HepG2 (cell line): ENCODE data around the gene ATXN7L3. TPM values are rescaled to one million over a fixed set of nuclear protein-coding genes. Genes with fewer than 3 reads are reported as not detected.
A peak's percentile ranks its signal among the peaks of the same experiment; 100 is the strongest.

ENCODE experiments used
- AFF4 ChIP-seq: sonication (generic); formaldehyde crosslinking; IDR thresholded peaks from 2 replicates; pipeline ENCODE4 v1.4.0; 2020; ENCODE audit warnings: missing genetic modification reagents
- ATF7 ChIP-seq, 2 experiments: fragments of 450-650 bp in 1 of 2; sonication (generic) in 1 of 2; formaldehyde crosslinking in 1 of 2; IDR thresholded peaks; 2 replicates each; pipeline versions ENCODE4 v1.4.0 to v1.6.1; 2016 to 2020; ENCODE audit warnings: antibody characterized with exemption in 1 of 2, mild to moderate bottlenecking in 1 of 2, missing genetic modification reagents in 1 of 2
- CREB1 ChIP-seq, 2 experiments: fragments of 450-650 bp in 1 of 2; IDR thresholded peaks; 2 replicates each; pipeline ENCODE4 v1.6.1; 2016 to 2017; ENCODE audit warnings: control low read depth in 1 of 2, mild to moderate bottlenecking in 1 of 2, missing compliant biosample characterization in 1 of 2, missing genetic modification characterization in 1 of 2
- EHMT2 ChIP-seq: fragments of 200-600 bp; sonication (generic); IDR thresholded peaks from 2 replicates; pipeline ENCODE4 v1.7.0; 2017; ENCODE audit warnings: antibody characterized with exemption, low read depth, low read length, borderline replicate concordance
- HMGA1 ChIP-seq: sonication (generic); formaldehyde crosslinking; conservative IDR thresholded peaks from 2 replicates; pipeline ENCODE4 v1.4.0; 2020; ENCODE audit warnings: missing genetic modification reagents
- MLLT10 ChIP-seq: sonication (generic); formaldehyde crosslinking; IDR thresholded peaks from 2 replicates; pipeline ENCODE4 v1.4.0; 2020; ENCODE audit warnings: missing genetic modification reagents
- NFYC ChIP-seq: IDR thresholded peaks from 2 replicates; pipeline ENCODE4 v1.6.1; 2016; ENCODE audit warnings: missing genetic modification reagents, missing compliant biosample characterization
- SRSF1 ChIP-seq: fragments of 200-400 bp; formaldehyde crosslinking; optimal IDR thresholded peaks from 2 replicates; pipeline ENCODE3; 2017; ENCODE audit warnings: mild to moderate bottlenecking, low read depth, low read length, moderate library complexity
- ZBTB20 ChIP-seq: sonication (generic); formaldehyde crosslinking; IDR thresholded peaks from 2 replicates; pipeline ENCODE4 v1.8.1; 2023; ENCODE audit warnings: missing genetic modification reagents, low read depth, mild to moderate bottlenecking, borderline replicate concordance
- ZBTB33 ChIP-seq: sonication (generic); formaldehyde crosslinking; IDR thresholded peaks from 2 replicates; pipeline ENCODE4 v1.4.0; 2020; ENCODE audit warnings: missing genetic modification reagents
- ZNF382 ChIP-seq: sonication (generic); formaldehyde crosslinking; IDR thresholded peaks from 2 replicates; pipeline ENCODE4 v1.5.0; 2020; ENCODE audit warnings: missing genetic modification reagents, mild to moderate bottlenecking, borderline replicate concordance
- ZNF572 ChIP-seq: sonication (generic); formaldehyde crosslinking; IDR thresholded peaks from 2 replicates; pipeline ENCODE4 v1.5.1; 2020; ENCODE audit warnings: mild to moderate bottlenecking, missing genetic modification reagents
- ZNF790 ChIP-seq: sonication (generic); formaldehyde crosslinking; IDR thresholded peaks from 2 replicates; pipeline ENCODE4 v1.8.0; 2022; ENCODE audit warnings: missing genetic modification reagents, mild to moderate bottlenecking, borderline replicate concordance
- ZSCAN25 ChIP-seq: sonication (generic); formaldehyde crosslinking; IDR thresholded peaks from 2 replicates; pipeline ENCODE4 v1.8.0; 2022; ENCODE audit warnings: mild to moderate bottlenecking, missing genetic modification reagents
- ZSCAN29 ChIP-seq: sonication (generic); formaldehyde crosslinking; conservative IDR thresholded peaks from 2 replicates; pipeline ENCODE4 v1.4.0; 2020; ENCODE audit warnings: mild to moderate bottlenecking, missing genetic modification reagents
- polyA plus RNA-seq, 8 experiments: library from polyadenylated mRNA; depleted of rRNA in 3 of 8; stranded (reverse) in 7 of 8; unstranded in 1 of 8; fragments of >200 nt; fragmentation: Illumina TruSeq in 4 of 8; extraction: Trizol in 4 of 8; gene quantifications; 2 replicates each; pipeline versions ENCODE4 v1.2.1 to v1.2.3, GENCODE V29; 2011 to 2016; ENCODE audit warnings: low read depth in 4 of 8, missing spikeins in 1 of 8, mixed read lengths in 1 of 8; ENCODE audit not compliant: insufficient read depth in 1 of 8
- total RNA-seq, 5 experiments: library from RNA; depleted of rRNA; stranded (reverse); fragments of >200 nt; fragmentation: Illumina TruSeq; extraction: Trizol; gene quantifications; 2 replicates each; pipeline ENCODE4 v1.2.3, GENCODE V29; 2016; ENCODE audit warnings: low read depth in 1 of 5
- TF ChIP-seq, protein P1 (sequence below): IDR thresholded peaks from 2 replicates; pipeline ENCODE4 v1.6.1; 2016; ENCODE audit warnings: low read depth, borderline replicate concordance
- TF ChIP-seq, protein P2 (sequence below): sonication (generic); formaldehyde crosslinking; IDR thresholded peaks from 2 replicates; pipeline ENCODE4 v1.5.1; 2020; ENCODE audit warnings: mild to moderate bottlenecking, missing genetic modification reagents, moderate library complexity
- TF ChIP-seq, protein P3 (sequence below): sonication (generic); formaldehyde crosslinking; IDR thresholded peaks from 2 replicates; pipeline ENCODE4 v1.4.0; 2020; ENCODE audit warnings: missing genetic modification reagents, mild to moderate bottlenecking, borderline replicate concordance

Gene ATXN7L3
- total and polyA plus RNA-seq, 2 of the 13 experiments (the other 11 are each of a cell fraction or from before 2014, with no cell fraction given), result 44.5 to 59.1 TPM

GRCh38 chr17:44171931-44172455 is 27.7 kb downstream of the ATXN7L3 start (continued):
- no peak for TF ChIP-seq MLLT10 (CRISPR knock-in tag)
- no peak for TF ChIP-seq ZSCAN25 (CRISPR knock-in tag)
- no peak for TF ChIP-seq ZSCAN29 (CRISPR knock-in tag)
- TF ChIP-seq NFYC, result no peak
- TF ChIP-seq ZNF572 (CRISPR knock-in tag), result no peak
- TF ChIP-seq HMGA1 (CRISPR knock-in tag), result no peak
- no peak for TF ChIP-seq AFF4 (CRISPR knock-in tag)
- TF ChIP-seq, protein P1, sequence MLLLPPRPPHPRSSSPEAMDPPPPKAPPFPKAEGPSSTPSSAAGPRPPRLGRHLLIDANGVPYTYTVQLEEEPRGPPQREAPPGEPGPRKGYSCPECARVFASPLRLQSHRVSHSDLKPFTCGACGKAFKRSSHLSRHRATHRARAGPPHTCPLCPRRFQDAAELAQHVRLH, result no peak
- 0 out of 2 replicates have a peak, but pooled peaks have one; percentile 29 for TF ChIP-seq ZNF790 (CRISPR knock-in tag)
- no peak for TF ChIP-seq ZBTB20 (CRISPR knock-in tag)
- no peak for TF ChIP-seq CREB1 (IDR thresholded peaks at IDR 0.05)
- no peak for TF ChIP-seq CREB1 (CRISPR knock-in tag; IDR thresholded peaks at IDR 0.05)
- TF ChIP-seq, protein P2, sequence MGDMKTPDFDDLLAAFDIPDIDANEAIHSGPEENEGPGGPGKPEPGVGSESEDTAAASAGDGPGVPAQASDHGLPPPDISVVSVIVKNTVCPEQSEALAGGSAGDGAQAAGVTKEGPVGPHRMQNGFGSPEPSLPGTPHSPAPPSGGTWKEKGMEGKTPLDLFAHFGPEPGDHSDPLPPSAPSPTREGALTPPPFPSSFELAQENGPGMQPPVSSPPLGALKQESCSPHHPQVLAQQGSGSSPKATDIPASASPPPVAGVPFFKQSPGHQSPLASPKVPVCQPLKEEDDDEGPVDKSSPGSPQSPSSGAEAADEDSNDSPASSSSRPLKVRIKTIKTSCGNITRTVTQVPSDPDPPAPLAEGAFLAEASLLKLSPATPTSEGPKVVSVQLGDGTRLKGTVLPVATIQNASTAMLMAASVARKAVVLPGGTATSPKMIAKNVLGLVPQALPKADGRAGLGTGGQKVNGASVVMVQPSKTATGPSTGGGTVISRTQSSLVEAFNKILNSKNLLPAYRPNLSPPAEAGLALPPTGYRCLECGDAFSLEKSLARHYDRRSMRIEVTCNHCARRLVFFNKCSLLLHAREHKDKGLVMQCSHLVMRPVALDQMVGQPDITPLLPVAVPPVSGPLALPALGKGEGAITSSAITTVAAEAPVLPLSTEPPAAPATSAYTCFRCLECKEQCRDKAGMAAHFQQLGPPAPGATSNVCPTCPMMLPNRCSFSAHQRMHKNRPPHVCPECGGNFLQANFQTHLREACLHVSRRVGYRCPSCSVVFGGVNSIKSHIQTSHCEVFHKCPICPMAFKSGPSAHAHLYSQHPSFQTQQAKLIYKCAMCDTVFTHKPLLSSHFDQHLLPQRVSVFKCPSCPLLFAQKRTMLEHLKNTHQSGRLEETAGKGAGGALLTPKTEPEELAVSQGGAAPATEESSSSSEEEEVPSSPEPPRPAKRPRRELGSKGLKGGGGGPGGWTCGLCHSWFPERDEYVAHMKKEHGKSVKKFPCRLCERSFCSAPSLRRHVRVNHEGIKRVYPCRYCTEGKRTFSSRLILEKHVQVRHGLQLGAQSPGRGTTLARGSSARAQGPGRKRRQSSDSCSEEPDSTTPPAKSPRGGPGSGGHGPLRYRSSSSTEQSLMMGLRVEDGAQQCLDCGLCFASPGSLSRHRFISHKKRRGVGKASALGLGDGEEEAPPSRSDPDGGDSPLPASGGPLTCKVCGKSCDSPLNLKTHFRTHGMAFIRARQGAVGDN, result peak; percentile 41
- no peak for TF ChIP-seq ZNF382 (CRISPR knock-in tag)
- no peak for TF ChIP-seq ATF7 (IDR thresholded peaks at IDR 0.05)
- no peak for TF ChIP-seq ATF7 (CRISPR knock-in tag; IDR thresholded peaks at IDR 0.05)
- TF ChIP-seq, protein P3, sequence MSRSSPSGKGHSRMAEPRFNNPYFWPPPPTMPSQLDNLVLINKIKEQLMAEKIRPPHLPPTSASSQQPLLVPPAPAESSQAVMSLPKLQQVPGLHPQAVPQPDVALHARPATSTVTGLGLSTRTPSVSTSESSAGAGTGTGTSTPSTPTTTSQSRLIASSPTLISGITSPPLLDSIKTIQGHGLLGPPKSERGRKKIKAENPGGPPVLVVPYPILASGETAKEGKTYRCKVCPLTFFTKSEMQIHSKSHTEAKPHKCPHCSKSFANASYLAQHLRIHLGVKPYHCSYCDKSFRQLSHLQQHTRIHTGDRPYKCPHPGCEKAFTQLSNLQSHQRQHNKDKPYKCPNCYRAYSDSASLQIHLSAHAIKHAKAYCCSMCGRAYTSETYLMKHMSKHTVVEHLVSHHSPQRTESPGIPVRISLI, result no peak
- no peak for TF ChIP-seq ZBTB33 (CRISPR knock-in tag)
- no peak for TF ChIP-seq EHMT2
- TF ChIP-seq SRSF1, result no peak
